Mucosa of descending colon (tissue), 3 donors: Measurements from ENCODE around the gene GPAM. TPM values are rescaled to one million over a fixed set of nuclear protein-coding genes. Genes with fewer than 3 reads are reported as not detected.

Source experiments
- ATAC-seq: fragments of 200-7000 bp; cut with Tn5 transposase; one replicate; pipeline ENCODE4 v1.9.1; 2020; ENCODE audit warnings: mild to moderate bottlenecking, moderate library complexity
- DNase-seq, 3 donors: peaks; one replicate each; pipeline ENCODE4 v3.0.0-alpha.2; 2020
- H3K36me3 ChIP-seq: fragments of 200-600 bp; one replicate; pipeline ENCODE4 v1.8.0; 2021; ENCODE audit warnings: low read depth, mild to moderate bottlenecking
- H3K4me1 ChIP-seq: fragments of 200-600 bp; one replicate; pipeline ENCODE4 v1.8.0; 2021; ENCODE audit warnings: low read depth, mild to moderate bottlenecking
- H3K4me3 ChIP-seq: fragments of 200-600 bp; one replicate; pipeline ENCODE4 v1.8.0; 2021; ENCODE audit warnings: mild to moderate bottlenecking
- H3K9me3 ChIP-seq: fragments of 200-600 bp; one replicate; pipeline ENCODE4 v1.8.0; 2021; ENCODE audit warnings: mild to moderate bottlenecking
- intact Hi-C, 2 donors: fragments of 100-400 bp; cut with DNase I in 1 of 2; cut with micrococcal nuclease in 1 of 2; formaldehyde crosslinking; loops; one replicate each; pipeline versions ENCODE4 v1.11.0 to v1.11.1; 2022; cut with DNase I, micrococcal nuclease
- total RNA-seq, 3 donors: library from RNA; stranded (reverse); fragmentation: NEBNext Ultra II Directional in 2 of 3; extraction: Animal tissue kit (Norgen Biotek cat#: 25700) in 2 of 3; gene quantifications; one replicate each; pipeline versions ENCODE4 v1.2.1 to v1.2.4, GENCODE V29; 2021 to 2023
- TF ChIP-seq, protein P1 (sequence below): fragments of 200-600 bp; IDR thresholded peaks from one replicate; pipeline ENCODE4 v1.8.0; 2022; ENCODE audit warnings: antibody characterized with exemption, mild to moderate bottlenecking
- donor health status: DM: no; HTN: no; CAD: no; lungs with moderate emphysema.
- donor health status: DM: no; HTN: no; CAD: no.
- donor health status: DM: no; HTN: yes; CAD: no.

GPAM gene
- total RNA-seq, 3 donors from 2014 or later = 5.8 to 15.5 (median 9.8) TPM

GRCh38 chr10:112139176-112139575 is 44.4 kb downstream of the GPAM start:
- H3K9me3 ChIP-seq = no peaks in the 10 kb centered on the region
- DNase-seq (no peak), ATAC-seq (no peak)
- H3K4me3 ChIP-seq = no peak overlapping the region
- H3K4me1 ChIP-seq = no peaks in the 10 kb centered on the region
- intact Hi-C loops = loop anchor here in 1 of 2 donors (10.0 kb wide), 1 partner anchor 384 kb away; no protein-coding TSS in a partner anchor
- no peaks in the 10 kb centered on the region for H3K36me3 ChIP-seq
- TF ChIP-seq, protein P1, sequence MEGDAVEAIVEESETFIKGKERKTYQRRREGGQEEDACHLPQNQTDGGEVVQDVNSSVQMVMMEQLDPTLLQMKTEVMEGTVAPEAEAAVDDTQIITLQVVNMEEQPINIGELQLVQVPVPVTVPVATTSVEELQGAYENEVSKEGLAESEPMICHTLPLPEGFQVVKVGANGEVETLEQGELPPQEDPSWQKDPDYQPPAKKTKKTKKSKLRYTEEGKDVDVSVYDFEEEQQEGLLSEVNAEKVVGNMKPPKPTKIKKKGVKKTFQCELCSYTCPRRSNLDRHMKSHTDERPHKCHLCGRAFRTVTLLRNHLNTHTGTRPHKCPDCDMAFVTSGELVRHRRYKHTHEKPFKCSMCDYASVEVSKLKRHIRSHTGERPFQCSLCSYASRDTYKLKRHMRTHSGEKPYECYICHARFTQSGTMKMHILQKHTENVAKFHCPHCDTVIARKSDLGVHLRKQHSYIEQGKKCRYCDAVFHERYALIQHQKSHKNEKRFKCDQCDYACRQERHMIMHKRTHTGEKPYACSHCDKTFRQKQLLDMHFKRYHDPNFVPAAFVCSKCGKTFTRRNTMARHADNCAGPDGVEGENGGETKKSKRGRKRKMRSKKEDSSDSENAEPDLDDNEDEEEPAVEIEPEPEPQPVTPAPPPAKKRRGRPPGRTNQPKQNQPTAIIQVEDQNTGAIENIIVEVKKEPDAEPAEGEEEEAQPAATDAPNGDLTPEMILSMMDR = no peak

DNA sequence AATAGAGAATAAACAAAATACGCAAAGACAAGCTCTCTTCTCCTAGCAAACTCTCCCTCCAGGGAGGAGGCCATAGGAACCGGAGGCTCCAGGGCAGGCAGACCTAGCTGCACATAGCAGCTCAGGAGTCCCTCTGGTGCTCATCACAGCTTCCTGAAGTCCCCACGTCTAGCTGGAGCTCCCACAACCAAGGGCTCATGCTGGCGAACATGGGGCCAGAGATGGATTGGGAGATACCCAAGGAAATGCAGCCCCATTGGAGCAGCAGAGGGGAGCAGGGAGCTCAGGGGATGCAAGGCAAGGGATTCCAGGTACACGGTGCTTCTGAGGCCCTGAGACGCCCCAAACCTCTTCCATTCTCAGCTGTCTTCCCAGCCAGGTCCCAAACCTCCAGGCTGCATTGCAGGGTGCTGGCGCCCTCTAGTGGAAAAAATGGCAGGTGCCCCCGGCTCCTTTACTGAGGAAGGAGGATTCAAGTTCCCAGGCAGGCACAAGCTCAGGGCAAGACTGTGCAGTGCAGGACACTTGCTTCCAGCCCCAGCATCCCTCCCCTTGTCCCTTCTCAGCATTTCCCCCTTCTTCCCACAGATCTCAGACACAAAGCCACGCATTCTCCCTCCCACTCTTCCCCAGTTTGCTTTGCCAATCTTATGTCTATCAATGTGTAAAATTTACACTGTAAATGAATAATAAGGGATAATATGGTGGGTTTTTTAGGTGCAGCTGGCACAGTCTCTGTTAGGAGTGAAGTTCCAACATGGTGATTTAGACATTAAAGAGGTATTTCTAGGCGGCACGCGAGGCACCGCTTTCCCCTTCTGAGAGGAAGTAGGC is 46.2 kb downstream of the GPAM start:
- no peaks in the 10 kb centered on the region for H3K36me3 ChIP-seq
- no peak overlapping the region for H3K4me3 ChIP-seq
- intact Hi-C loops = loop anchor here in 1 of 2 donors (10.0 kb wide), 1 partner anchor 383 kb away; no protein-coding TSS in a partner anchor
- H3K9me3 ChIP-seq = no peaks in the 10 kb centered on the region
- ATAC-seq = peak; percentile 78
- H3K4me1 ChIP-seq = no peaks in the 10 kb centered on the region
- TF ChIP-seq, protein P1 = peak; percentile 90
- DNase-seq = peak; percentile 60 to 86 (median 80)

DNA sequence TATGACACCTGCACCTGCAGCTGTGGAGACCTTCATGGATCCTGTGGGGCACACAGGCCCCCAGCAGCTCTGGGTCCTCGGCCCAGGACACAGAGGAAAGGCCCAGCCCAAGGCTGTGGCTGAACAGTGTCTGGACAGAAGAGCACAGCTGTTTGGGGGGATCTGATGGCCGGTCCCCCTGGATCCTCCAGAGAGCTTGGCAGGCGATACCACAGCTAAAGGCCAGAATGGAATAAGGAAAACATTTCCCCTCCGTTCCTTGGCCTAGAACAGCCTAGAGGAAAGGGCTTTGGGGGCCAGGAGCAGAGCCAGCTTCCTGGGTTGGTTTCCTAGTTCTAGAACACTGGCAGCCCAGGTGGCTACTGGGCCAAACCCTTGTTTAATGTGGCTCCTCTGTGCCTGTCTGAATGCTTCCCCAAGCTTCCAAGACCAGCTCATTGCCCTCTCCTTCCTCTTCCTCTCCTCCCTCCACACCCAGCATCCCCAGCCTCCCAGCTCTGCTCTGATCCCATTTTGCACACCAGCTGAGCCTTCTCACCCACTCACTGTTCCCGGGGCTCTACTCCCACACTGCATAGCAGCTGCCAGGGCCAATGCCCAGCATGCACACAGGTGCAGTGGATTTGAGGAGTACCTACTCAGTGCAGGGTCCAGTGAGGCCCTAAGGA is 46.9 kb downstream of the GPAM start:
- TF ChIP-seq, protein P1 = no peak
- ATAC-seq (no peak), DNase-seq (no peak)
- Histone ChIP-seq H3K9me3 (no peaks in the 10 kb centered on the region), H3K36me3 (no peaks in the 10 kb centered on the region), H3K4me3 (no peak overlapping the region), H3K4me1 (no peaks in the 10 kb centered on the region)
- intact Hi-C loops = loop anchor here in 1 of 2 donors (10.0 kb wide), 1 partner anchor 382 kb away; no protein-coding TSS in a partner anchor

DNA sequence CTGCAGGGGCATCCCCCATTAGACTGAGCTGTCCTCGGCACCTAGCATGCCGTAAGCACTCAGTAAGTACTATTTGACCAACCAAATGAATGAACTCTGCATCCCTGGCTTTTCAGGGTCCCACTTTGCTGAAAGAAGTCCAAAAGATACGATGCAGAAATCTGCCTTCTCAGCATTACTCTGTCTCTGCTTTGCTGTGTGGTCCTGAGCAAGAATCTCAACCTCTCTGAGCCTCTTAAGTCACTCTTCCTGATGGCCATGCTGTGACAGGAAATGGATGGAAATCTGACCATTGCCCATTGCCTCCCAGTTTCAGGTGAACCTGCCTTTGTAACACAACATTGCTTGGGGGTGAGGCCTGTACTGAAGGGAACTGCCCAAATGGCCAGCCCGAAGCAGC is 48.0 kb downstream of the GPAM start:
- TF ChIP-seq, protein P1 = no peak
- H3K9me3 ChIP-seq = no peaks in the 10 kb centered on the region
- no peak for ATAC-seq
- no peak overlapping the region for H3K4me3 ChIP-seq
- intact Hi-C loops = loop anchor here in 1 of 2 donors (10.0 kb wide), 1 partner anchor 381 kb away; no protein-coding TSS in a partner anchor
- H3K4me1 ChIP-seq = no peaks in the 10 kb centered on the region
- H3K36me3 ChIP-seq = no peaks in the 10 kb centered on the region
- DNase-seq = no peak

DNA sequence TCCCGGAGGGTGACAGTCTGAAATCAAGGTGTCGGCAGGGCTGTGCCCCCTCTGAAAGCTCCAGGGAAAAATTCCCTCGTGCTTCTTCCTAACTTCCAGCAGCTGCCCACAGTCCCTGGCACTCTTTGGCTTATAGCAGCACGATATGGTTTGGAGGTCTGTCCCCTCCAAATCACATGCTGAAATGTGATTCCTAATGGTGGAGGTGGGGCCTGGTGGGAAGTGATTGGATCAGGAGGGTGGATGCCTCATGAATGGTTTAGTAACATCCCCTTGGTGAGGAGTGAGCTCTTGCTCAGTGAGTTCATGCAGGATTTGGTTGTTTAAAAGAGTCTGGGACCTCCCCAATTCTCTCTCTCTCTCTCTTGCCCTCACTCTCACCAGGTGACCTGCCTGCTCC is 51.1 kb downstream of the GPAM start:
- TF ChIP-seq, protein P1 = no peak
- no peaks in the 10 kb centered on the region for H3K4me1 ChIP-seq
- ATAC-seq (no peak), DNase-seq (no peak)
- no peaks in the 10 kb centered on the region for H3K36me3 ChIP-seq
- H3K9me3 ChIP-seq = no peaks in the 10 kb centered on the region
- no peak overlapping the region for H3K4me3 ChIP-seq
- intact Hi-C loops = loop anchor here in 1 of 2 donors (10.0 kb wide), 1 partner anchor 378 kb away; no protein-coding TSS in a partner anchor
